Mucosa of gallbladder (tissue), 1 donor: ENCODE data around the gene PSEN2. TPM values are rescaled to one million over a fixed set of nuclear protein-coding genes. Genes with fewer than 3 reads are reported as not detected.

Experiments
- DNase-seq: peaks from one replicate; pipeline ENCODE4 v3.0.0-alpha.2; 2020; ENCODE audit warnings: low spot score
- total RNA-seq: library from RNA; stranded (reverse); gene quantifications from one replicate; pipeline ENCODE4 v1.2.1, GENCODE V29; 2021
- donor health status: DM: no; HTN: no; CAD: no.

The PSEN2 gene
- total RNA-seq, 1 donor from 2014 or later: 35.2 TPM

DNA sequence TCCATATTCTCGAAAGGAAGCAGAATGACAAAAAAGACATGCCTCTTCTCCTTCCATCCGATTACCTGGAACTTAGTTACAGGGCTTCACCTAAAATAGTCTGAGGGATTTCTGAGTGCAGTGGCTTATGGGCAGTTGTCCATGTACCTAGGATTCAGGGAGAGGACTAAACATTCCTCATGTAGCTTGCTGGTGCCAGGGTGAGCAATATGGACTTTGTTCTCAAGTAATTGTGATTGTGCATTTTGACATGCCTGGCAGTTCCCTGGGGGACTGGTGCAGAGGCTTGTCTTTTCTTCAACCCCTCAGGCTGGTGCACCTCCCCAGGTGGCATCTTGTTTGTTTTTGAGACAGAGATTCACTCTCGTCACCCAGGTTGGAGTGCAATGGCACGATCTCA is 6.1 kb upstream of the PSEN2 start:
- peak; percentile 57 for DNase-seq

DNA sequence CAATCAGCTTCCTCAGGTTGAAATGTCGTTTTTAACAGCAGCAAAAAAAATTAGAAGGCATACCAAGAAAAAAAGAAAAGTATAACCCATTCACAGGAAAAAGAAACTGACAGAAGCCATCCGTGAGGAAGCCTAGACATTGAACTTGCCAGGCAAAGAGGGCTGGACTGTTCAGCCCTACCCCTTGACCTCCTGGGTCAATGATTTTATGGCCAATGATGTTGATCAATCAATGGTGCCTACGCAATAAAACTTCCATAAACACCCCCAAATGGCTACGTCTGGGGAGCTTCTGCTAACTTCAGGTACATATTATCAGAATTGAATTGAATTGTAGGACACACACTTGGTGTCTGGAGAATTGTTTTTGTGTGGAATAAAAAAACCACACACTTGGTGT is 4.8 kb upstream of the PSEN2 start:
- DNase-seq: no peak

DNA sequence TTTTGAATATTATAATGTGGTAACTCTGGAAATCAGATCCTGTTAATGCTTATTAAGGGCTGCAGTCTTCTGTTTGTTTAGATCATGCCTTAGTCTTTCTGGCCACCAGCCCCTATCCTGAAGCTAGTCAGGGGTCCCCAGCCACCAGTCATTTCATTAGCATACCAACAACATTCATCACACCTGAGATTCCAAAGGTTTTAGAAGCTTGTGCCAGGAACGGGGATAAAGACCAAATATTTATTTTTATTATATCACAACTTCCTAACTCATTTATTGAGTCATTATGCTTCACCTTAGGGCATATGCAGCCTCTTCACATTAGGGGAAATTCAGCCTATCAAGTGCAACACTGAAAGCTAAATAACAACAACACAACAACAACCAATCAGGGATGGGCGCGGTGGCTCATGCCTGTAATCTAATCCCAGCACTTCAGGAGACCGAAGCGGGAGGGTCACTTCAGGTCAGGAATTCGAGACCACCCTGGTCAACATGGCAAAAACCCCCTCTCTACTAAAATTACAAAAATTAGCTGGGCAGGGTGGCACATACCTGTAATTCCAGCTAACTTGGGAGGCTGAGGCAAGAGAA is 2.9 kb upstream of the PSEN2 start:
- DNase-seq: no peak

DNA sequence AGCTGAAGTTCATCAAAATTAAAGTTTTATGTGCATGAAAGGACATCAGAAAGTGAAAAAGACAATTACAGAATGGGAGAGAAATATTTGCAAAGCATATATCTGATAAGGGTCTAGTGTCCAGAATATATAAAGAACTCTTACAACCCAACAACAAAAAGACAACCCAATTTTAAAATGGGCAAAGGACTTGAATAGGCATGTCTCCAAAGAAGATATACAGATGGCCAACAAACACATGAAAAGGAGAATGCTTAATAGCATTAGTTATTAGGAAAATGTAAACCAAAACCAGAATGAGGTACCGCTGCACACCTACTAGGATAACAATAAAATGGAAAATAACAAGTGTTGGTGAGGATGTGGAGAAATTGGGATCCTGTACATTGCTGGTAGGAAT is 1.7 kb upstream of the PSEN2 start:
- DNase-seq: no peak

DNA sequence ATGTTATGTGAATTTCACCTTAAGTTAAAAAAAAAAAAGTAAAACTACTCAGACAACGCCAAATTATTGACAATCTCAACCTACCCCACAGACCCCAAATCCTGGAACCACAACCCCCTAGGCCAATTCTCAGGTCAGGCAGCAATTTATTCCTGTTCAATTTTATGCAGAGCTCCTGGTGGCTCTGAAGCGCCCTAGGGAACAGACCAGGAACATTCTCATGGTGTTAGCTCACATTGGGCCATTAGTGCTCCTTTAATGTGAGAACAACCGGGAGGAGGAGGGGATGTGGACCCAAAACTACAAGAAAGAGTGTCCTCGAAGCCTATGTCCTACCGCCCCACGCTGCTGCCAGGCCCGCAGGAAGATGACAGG is 403 bp upstream of the PSEN2 start:
- DNase-seq: no peak

DNA sequence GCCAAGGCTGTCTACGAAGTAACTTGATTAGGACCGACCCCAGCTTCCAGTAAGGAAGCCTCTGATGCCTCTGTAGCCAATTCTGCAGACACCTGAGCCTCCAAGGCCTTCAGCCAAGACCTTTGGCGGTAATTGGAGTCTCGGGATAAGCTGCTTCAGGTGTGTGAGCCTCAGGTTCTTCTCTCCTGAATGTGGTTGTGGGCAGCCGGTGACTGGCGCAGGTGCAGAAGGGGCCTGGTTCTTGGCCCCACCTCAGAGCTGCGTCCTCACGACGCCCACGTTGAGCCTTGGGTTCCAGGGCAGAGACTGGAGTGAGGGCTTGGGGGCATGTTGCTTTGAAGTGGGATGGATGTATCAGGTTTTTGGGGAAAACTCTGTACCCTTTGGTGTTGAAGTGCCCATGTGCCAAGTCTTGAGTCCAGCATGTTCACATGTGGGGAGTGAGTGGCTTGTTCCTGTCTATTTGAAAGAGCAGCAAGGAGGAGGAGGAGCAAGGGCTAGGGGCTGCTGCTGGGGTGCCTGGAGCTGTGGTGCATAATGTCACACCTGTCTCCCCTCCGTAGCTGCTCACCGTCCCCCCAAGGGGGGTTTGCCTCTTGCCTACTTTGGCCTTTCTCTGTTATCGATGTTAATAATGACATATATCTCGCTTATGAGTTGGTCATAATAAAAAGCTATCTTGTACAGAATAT is 1.4 kb downstream of the PSEN2 start:
- peak; percentile 9 for DNase-seq

DNA sequence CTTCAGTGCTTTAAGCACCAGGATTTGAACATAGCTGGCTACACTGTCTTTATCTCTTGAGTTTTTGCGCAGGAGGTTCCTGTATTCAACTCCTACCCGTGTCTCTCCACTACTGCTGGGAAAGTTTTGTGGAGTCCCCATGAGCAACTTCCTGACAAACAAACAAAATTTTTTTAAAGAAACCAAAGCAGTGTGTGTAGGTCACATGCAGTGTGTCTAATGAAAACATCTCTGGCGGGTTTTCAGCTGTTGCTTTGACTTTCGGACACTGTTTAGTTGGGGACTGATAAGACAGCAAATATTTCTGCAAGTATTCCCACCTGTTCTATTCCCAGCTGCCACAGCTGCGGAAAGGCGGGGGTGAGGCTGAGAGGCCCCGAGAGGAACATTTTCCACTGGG is 2.0 kb downstream of the PSEN2 start:
- no peak for DNase-seq

DNA sequence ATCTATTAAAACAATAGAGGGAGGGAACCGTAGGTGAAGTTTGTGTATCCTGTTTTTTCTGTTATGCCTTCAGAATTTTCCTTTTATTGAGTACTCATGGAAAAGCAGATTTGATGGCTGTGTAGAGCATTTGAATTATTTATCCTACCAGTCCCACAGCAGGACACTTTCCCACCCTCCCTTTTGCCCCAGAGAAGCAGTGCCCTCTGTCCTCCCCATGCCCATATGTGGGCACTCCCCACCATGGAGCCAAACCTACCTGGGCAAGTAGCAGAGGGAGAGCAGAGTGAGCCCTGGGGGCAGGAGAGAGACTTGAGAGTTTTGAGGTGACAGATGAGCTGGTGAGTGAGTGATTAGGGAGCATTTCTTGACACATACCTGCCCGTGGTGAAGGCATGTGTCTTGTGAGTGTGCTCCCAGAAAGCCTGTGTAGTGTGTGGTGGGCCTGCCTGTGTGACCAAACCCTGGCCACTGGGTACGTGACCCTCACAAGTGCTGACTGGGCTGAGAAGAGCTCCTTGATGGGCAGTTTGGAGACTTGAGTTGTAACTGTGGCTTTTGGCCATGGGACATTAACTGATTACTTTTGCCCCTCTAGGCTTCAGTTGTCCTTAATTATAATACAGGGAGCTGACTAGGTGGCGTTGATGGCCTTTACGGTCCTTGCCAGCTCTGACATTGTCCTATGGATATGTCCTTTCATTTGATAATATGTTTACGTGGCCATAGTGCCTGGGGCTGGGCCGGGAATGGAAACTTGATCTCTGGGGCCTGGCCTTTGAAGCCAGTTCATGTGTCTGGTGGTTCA is 3.6 kb downstream of the PSEN2 start:
- DNase-seq: no peak

DNA sequence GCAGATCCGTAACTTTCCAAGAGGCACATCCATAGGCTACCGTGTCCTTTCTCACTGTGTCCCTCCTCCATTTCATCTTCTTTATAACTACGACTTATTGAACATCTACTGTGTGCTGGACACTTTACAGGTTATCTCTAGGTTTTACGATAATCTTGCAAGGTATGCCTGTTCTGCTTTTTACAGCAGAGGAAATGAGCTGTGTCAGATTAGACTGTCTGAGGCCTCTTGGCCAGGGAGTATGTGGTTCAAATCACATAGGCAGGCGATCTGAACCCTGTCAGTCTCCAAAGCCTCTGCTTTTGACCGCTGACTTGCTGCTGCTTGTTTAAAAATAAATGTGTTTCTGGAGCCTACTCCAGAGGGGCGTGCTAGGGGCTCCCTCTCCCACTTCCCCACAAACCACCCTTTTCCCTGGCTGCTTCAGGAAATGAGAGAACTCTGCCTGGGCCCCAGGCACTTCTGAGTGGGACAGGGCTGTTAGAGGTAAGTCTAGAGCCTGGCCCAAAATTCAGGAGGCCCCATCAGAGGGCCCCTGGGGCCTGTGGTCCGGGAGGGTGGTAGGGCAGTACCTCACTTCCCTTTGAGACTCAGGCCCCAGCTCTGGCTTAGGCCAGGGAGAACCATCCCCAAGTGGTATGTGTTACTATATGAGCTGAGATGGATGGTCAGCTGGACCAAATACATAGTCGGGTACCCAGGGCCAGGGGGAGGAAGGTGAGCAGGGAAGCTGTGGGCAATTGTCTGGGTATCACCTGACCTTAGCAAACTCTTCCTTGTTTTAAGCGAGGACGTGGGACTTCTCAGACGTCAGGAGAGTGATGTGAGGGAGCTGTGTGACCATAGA is 4.4 kb downstream of the PSEN2 start:
- no peak for DNase-seq

DNA sequence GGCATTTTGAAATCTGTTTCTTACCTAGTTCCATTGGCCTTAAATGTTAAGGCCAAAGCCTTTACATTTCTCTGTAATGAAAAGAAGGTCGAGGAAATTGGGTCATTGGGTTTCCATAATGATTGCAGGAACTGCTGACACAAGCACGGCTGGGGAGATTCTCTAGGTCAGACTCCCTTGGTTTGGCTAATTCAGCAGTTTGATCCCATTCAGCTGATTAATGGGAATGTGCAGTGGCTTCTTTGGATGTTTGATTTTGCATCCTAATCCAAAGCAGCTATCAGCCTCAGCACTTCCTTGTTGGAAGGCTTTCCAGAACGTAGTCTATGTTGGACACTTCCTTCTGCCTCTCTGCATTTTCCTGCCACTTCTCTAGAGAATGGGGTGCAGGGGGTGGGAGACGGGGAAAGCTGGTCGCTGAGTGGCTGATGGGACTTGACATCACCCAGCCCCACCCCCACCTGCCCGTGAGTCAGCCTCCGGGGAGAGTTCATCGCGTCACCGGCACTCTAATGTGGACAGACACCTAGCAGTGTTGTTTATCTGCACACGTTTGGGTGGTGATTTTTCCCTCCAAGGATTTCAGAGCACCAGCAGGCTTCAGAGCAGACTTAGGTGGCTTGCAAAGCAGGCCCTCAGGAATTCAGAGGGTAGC is 5.4 kb downstream of the PSEN2 start:
- peak; percentile 81 for DNase-seq

DNA sequence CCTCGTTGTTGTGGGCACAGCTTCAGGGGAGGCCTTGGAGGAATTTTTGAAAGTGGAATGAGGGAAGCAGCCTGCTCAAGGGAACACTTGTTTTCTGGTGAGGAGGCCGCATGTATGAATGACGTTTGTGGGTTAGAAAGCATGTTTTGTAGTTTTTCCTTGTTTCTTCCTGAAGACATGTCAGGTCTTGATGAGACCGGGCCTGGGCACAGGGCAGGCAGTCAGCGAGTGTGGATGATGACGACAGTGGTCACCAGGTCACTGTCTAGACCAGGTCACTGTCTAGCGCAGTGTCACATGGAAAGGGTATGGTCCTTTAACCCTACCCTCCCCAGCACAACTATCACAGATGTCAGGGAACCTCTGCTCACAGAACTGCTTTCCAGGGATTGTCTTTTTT is 7.3 kb downstream of the PSEN2 start:
- DNase-seq: no peak

DNA sequence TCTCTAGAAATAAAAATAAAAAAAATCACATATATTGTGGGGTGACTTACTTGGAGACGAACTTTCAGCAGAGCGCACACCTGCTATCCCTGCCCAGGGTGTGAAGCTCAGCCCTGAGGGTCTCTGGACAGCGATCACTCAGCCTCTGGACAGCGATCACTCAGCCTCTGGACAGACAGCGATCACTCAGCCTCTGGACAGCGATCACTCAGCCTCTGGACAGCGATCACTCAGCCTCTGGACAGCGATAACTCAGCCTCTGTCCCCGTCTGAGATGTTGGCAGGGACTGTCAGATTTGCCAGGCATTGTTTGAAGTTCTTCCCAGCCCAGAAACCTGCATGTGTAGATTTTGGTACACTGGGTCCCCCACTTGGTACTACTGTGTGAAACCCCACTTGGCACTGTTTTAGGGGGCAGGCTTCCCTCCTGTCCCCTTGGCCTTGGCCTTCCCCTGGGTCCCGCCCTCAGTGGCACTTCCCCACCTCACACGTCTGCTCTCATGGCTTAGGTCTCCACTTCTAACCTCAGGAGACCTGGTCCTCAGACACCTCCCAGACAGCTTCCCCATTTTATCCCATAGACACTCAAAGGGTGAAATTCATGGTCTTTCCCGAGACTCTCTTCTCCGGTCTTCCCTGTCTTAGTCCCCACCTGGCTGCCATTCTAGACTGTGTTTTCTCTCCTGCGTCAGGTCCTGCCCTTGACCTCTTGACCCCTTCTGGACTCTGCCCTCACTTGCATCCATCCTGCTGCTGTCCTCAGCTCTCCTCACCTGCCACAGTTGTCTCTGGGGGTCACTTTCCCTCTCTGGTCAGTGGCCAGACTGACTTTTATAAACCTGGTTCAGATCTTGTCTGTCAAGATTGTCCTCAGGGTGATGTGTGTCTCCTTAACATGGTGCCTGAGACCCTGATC is 10.2 kb downstream of the PSEN2 start:
- no peak for DNase-seq

DNA sequence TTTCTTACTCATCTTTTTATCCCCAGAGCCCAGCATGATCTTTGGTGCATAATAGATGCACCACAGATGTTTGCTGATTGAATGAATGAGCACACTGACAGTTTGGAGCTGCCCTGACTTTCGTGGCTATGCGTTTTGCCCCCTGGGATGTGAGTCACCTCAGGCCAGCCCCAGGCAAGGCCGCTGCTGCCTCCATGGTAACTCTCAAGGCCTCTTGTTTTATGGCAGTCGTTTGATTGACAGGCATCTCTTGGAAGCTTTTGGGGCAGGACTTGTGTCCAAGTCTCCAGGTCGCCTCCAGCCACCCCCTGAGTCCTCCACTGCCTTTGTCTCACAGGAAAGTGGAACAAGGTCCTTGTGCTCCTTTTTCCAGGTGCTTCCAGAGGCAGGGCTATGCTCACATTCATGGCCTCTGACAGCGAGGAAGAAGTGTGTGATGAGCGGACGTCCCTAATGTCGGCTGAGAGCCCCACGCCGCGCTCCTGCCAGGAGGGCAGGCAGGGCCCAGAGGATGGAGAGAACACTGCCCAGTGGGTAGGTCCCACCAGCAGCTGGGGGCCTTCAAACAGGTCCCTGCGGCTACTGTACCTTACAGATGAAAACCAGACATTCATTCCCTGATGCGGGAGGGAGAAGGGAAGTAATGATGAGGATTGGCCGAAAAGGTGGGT is 11.2 kb downstream of the PSEN2 start:
- DNase-seq: no peak

DNA sequence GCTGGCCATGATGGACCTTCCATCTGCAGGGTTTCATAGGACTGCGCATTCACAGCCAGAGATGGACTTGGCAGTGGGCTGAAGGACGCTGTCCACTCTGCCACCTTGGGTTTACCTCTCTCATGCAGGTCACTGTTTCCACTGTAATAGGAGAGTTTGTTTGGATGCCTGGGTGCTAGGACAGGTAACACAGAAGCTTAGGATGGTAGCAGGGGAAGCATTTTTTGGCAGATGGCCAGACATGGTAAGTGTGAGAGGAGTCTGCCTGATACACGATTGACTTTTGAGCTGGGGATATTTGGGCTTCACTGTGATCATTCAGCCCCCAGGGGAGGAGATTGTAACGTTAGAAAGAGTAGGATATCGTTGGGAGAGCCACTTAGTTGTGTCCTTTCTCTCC is 11.8 kb downstream of the PSEN2 start:
- DNase-seq: no peak

DNA sequence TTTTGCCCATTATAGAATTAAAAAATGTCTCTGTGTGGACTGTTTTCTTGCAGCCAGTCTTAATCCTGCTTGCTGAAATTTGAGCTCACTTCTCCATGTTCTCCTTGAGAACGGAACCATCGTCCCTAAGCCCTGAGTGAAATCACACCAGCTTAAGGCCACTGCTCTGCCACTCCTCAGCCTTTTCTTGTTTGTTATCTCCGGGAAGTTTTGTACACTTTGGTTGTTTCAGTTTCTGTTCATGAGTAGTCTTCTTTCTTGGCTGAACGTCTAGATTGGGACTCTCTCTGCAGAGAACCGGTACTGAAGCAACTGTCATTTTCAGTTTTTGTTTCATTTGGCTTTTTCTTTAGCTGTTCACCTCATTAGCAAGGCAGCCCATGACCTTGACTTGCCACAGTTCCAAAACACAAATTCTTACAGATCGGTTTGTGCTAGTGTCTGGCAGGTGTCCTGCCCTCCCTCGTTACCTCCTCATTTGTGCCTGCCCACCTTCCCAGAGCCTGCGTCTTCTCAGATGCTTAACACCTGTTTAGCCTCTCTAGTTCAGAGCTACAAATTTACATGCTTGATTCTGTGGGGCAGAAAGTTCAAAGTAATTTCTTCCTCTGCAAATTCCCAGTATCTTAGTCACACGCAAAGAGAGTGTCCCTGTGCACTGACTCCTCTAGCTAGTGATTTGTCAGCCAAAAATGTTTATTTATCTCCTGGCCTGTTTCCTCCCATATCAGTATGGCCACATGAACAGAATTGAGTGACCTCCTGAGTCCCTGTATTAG is 12.4 kb downstream of the PSEN2 start:
- no peak for DNase-seq

DNA sequence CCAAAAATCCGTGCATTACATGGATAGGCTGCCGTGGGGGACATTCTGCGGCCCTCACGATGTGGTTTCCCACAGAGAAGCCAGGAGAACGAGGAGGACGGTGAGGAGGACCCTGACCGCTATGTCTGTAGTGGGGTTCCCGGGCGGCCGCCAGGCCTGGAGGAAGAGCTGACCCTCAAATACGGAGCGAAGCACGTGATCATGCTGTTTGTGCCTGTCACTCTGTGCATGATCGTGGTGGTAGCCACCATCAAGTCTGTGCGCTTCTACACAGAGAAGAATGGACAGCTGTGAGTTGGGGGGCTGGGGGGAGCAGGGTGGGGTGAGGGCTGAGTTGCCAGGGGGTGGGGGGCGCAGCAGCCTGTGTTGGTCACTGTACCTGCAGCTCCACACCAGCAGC is 13.2 kb downstream of the PSEN2 start:
- DNase-seq: no peak

DNA sequence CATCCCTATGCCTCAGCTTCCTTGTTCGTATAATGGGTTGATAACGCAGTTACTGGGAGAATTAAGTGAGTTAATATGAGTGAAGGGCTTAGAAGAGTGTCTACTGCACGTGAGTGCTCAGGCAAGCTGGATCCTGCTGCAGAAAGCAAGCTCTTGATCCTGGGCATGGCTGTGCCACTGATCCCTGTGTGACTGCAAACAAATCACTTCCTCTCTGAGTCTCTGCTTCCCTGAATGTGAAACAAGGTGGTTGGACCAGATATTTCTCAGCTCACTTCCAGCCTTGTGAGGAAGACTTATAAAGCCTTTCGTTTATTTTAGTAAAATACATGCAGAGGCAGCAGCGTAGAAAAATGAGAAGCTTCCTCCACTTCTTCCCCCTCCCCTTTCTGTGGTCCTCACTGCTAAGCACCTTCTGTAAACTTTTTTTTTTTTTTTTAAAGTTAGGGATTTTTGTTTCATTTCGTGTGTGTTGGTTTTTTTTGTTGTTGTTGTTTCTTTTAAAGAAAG is 13.8 kb downstream of the PSEN2 start:
- DNase-seq: no peak

DNA sequence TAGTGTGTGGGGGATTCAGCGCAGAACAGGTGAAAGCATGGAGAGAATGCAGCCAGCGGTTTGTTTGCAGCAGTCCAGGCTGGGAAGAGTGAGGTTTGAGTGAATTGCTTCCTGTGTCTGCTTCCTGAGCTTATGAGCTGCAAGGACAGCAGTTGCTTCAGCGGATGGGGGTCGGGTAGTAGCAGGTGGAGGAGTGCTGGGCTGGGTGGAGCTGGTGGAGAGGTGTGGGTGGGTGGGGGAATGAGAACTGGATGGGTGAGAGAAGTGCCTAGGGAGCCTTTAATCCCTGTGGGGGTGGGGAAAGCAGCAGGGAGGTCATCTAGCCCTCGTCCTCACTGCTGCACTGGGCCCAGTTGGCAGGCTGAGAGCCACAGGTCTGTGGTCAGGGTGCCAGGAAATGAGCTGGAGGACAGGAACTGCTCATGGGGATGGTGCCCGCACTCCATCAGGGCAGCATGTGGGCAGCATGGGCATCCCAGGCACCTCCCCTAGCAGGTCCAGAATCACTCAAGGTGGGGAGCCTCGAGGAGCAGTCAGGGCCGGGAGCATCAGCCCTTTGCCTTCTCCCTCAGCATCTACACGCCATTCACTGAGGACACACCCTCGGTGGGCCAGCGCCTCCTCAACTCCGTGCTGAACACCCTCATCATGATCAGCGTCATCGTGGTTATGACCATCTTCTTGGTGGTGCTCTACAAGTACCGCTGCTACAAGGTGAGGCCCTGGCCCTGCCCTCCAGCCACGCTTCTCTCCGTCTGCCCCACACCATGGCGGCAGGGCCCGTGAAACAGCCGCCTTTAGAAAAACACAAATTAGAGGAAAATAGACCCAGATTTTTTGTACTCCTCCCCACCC is 14.8 kb downstream of the PSEN2 start:
- no peak for DNase-seq
